GM20000 (cell line): ENCODE results near the gene SMIM13.

Source experiments
- DNase-seq: peaks from one replicate; pipeline ENCODE4 v3.0.0; 2012; ENCODE audit warnings: low spot score
- TF ChIP-seq, protein P1 (sequence below): IDR thresholded peaks from 2 replicates; pipeline ENCODE4 v1.5.1; 2012; ENCODE audit warnings: mild to moderate bottlenecking, control low read depth; ENCODE audit errors: extremely low read depth, missing control alignments

Gene SMIM13

DNA sequence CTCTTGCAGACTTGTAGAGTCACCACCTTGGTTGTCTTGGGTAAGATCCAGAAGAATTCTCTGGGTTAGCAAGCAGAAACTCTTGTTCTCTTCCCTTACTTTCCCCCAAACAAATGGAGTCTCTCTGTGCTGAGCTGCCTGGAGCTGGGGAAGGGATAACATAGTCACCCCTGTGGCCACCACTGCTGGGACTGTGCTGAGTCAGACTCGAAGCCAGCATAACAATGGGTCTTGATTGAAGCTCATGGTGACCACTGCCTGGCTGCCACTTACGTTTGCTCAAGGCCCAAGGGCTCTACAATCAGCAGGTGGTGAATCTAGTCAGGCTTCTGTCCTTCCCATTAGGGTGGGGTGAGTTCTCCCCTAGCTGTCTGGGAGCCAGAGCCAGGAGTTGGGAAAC is 33.2 kb downstream of the SMIM13 start:
- DNase-seq, result no peak
- TF ChIP-seq, protein P1, sequence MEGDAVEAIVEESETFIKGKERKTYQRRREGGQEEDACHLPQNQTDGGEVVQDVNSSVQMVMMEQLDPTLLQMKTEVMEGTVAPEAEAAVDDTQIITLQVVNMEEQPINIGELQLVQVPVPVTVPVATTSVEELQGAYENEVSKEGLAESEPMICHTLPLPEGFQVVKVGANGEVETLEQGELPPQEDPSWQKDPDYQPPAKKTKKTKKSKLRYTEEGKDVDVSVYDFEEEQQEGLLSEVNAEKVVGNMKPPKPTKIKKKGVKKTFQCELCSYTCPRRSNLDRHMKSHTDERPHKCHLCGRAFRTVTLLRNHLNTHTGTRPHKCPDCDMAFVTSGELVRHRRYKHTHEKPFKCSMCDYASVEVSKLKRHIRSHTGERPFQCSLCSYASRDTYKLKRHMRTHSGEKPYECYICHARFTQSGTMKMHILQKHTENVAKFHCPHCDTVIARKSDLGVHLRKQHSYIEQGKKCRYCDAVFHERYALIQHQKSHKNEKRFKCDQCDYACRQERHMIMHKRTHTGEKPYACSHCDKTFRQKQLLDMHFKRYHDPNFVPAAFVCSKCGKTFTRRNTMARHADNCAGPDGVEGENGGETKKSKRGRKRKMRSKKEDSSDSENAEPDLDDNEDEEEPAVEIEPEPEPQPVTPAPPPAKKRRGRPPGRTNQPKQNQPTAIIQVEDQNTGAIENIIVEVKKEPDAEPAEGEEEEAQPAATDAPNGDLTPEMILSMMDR, result no peak

DNA sequence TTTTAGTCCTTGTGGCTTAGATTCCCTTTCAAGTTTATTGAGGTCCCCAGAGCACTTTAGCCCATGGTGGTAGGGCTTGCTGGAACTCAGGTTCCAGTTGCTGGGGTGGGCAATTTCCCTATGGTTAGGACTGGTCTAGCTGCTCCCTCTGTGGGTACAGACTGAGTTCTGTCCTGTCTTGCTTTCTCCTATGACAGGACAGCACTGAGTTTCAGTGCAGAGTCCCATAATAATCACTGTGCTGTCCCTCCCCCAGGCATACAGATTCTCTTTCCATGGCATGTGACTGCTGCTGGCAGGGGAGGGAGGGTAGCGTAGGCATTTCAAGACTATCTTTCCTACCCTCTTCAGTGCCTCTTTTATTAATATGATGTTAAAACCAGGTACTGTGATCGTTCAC is 35.0 kb downstream of the SMIM13 start:
- TF ChIP-seq, protein P1, result no peak
- no peak for DNase-seq

DNA sequence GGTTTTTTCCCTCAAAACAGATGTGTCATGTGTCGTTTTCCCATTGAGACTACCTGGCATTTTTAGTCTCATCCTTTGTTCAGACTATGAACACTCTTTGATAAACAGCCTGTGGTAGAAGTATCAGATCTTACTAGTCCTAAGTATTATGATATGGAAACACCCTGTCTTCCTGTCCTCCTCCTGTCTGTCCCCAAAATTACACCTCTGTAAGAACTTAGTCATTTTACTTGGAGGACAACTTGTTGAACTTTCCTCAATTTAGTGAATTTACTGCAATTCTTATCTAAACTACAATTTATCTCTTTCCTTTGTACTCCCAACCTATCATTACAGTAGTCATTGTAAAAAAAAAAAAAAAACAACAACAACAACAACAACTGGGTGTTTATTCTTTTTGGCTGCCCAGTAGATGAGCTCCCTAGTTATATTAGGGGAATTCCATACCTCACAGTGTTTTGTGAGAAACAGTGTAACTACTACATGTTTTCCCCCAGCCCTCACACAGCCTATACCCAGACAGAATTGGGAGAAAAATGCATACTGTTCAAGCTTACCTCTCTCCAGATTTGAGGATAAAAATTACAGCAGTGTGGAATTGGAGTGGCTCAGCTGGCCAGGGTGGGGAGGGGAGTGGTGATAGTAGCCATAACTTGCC is 36.4 kb downstream of the SMIM13 start:
- peak; percentile 29 for DNase-seq
- TF ChIP-seq, protein P1, result no peak

DNA sequence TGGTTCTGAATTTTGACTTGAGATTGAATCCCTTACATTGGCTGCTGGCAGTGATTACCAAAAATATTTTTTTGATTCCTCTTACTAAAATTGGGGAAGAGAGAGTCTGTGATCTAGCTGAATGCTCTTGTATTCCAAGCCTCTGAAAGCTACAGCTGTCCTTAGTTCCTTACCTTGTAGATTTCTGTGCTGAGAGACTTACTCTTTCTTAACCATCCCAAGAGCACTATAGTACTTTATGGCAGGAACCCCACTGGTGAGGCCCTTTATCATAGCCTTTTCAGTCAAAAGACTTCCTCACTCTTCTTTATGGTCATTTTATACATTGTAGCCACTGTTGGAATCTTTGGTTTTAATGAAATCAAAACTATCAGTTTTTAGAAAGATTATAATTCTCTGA is 37.0 kb downstream of the SMIM13 start:
- no peak for DNase-seq
- TF ChIP-seq, protein P1, result no peak

DNA sequence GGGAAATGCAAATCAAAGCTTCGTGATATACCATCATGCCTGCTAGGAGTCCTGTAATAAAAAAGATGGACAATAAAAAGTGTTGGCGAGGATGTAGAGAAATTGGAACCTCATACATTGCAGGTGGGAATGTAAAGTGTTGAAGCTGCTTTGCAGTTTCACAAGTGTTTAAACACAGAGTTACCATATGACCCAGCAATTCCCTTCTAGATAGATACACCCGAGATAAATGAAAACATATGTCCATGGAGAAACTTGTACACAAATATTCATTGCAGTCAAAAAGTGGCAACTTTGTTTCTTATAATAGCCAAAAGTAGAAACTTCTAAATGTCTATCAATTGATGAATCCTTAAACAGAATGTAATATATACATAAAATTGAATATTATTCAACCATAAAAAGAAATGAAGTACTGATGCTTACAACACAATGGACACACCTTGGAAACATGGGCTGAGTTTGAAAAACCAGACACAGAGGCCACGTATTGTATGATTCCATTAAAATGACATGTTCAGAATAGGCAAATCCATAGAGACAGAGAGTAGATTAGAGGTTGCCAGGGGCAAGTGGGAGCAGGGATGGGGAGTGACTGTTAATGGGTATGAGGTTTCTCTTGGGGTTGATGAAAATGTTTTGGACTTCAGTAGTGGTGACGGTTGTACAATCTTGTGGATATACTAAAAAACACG is 38.7 kb downstream of the SMIM13 start:
- no peak for DNase-seq
- TF ChIP-seq, protein P1, result no peak

DNA sequence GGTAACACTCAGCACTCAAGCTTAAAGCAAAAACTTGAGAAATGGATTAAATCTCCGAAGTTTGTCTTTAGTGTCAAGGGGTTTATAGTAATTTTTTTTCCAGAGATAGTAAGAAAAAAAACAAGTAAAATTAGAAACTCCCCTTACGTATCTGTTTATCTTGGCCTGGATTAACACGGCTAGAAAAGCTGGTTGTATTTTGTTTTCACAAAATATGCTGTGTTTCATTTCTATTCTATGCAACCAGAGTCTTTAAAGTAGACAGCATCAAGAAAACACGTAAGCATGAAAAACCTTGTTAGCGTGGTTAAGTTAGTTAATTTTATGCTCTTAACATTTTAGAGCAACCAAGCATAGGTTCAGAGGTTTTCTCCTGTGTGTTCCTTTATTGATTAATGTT is 39.6 kb downstream of the SMIM13 start:
- no peak for DNase-seq
- TF ChIP-seq, protein P1, result no peak

DNA sequence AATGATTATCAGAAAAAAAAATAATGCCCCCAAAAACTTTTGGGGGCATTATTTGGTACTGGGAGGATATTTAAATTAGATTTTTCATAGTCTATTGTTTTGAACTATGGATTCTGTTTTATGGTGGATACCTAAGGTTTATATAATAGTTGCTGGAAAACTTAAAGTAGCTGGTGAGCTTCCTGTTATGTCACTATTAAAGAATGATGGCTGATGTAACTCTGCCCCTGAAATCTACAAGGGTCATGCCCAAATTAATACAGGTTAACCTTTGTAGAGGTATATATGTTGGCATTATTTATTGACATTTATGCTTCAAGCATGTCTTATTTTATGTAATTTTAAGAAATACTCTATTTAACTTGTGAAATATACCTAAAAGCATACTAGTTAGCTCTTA is 43.2 kb downstream of the SMIM13 start:
- TF ChIP-seq, protein P1, result no peak
- no peak for DNase-seq
